HEK293T (cell line): ENCODE measurements around the gene RNF213.
"Not testable (repeated sequence)": the region's sequence is repeated elsewhere in the genome, so short reads cannot be mapped to it uniquely, and the experiment has no call there.

Experiments
- BHLHE40 ChIP-seq: fragments of 450-650 bp; IDR thresholded peaks from 2 replicates; pipeline ENCODE4 v1.6.1; 2016; ENCODE audit warnings: mild to moderate bottlenecking, moderate library complexity, borderline replicate concordance
- CTBP1 ChIP-seq: fragments of 450-650 bp; IDR thresholded peaks from 2 replicates; pipeline ENCODE4 v1.6.1; 2016; ENCODE audit warnings: borderline replicate concordance
- SP1 ChIP-seq: fragments of 450-650 bp; IDR thresholded peaks from 2 replicates; pipeline ENCODE4 v1.6.1; 2017
- SUZ12 ChIP-seq: fragments of 450-650 bp; IDR thresholded peaks from 2 replicates; pipeline ENCODE4 v1.6.1; 2016; ENCODE audit warnings: mild to moderate bottlenecking
- ZNF384 ChIP-seq: fragments of 450-650 bp; IDR thresholded peaks from 2 replicates; pipeline ENCODE4 v1.6.1; 2016

- not testable (repeated sequence) for TF ChIP-seq BHLHE40, SP1, ZNF384, SUZ12, CTBP1
Measured at GRCh38 chr17:80402102-80402501, 141.4 kb downstream of the RNF213 start.
